ENCODE data around the gene C1D.

The C1D gene

DNA sequence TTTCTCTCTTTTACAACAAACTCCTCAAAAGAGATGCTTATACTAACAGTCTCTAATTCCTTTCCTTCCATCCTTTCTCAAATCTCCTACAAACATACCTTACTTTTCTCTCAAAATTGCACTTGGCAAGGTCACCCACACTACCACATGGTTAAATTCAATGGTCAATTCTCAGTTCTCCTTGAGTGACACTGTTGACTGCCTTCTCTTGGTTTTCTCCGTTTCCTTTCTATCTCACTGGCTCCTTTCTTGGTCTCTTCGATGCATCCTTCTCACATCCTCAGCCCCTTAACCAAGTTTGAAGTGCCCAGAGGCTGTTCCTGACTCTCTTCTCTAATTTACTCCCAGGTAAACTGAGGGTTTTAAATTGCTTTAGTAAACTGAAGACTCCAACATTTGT is 12.5 kb downstream of the C1D start:
- peaks cover 7% of the 10 kb centered on the region for H3K79me2 ChIP-seq
- TF ChIP-seq, protein P1, sequence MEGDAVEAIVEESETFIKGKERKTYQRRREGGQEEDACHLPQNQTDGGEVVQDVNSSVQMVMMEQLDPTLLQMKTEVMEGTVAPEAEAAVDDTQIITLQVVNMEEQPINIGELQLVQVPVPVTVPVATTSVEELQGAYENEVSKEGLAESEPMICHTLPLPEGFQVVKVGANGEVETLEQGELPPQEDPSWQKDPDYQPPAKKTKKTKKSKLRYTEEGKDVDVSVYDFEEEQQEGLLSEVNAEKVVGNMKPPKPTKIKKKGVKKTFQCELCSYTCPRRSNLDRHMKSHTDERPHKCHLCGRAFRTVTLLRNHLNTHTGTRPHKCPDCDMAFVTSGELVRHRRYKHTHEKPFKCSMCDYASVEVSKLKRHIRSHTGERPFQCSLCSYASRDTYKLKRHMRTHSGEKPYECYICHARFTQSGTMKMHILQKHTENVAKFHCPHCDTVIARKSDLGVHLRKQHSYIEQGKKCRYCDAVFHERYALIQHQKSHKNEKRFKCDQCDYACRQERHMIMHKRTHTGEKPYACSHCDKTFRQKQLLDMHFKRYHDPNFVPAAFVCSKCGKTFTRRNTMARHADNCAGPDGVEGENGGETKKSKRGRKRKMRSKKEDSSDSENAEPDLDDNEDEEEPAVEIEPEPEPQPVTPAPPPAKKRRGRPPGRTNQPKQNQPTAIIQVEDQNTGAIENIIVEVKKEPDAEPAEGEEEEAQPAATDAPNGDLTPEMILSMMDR (IDR thresholded peaks at IDR 0.05), result no peak

DNA sequence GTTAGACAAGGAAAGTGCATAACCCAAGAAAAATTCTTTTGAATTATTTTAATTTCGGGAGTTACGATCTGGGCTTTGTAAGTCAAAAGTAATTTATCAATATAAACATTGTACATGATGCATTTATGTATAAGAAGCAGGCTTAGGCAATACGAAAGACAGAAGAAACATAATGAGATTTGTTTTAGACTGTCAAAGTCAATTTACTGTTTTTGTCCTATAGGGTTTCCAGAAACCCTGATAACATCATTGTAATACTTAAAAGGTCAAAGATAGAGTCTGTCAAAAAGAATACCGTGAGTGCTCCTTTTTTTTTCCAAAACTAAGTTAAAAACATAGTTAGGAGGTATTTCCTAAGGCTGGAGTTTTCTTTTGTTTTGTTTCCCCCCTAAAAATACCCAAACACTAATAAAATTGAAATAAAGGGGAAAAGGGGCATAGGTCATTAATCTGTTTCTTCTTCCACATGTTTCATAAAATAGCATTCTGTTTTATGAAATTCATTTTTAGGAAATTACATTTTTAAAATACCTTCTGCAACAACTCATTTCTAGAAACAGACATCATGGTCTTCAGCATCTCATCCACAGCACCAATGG is 16.1 kb downstream of the C1D start:
- no peak overlapping the region for H3K4me2 ChIP-seq (ENCODE audit: low read length)
- TF ChIP-seq, protein P1 (IDR thresholded peaks at IDR 0.05), result no peak
- peaks cover 3% of the 10 kb centered on the region for H3K79me2 ChIP-seq
- no peak overlapping the region for H3K9ac ChIP-seq
- no peaks in the 10 kb centered on the region for H3K9me3 ChIP-seq (ENCODE audit: control insufficient read depth, low read length)
- no peak overlapping the region for H2AFZ ChIP-seq
- no peak overlapping the region for H3K27ac ChIP-seq
- no peak overlapping the region for H3K4me3 ChIP-seq (ENCODE audit: low read depth, low read length)
- H3K27me3 ChIP-seq (ENCODE audit: control insufficient read depth, insufficient read depth, low read length), result no peaks in the 10 kb centered on the region
- H3K36me3 ChIP-seq (ENCODE audit: control insufficient read depth, insufficient read depth, low read length), result no peaks in the 10 kb centered on the region
- H3K4me1 ChIP-seq, result peaks cover 2% of the 10 kb centered on the region

More for the DNA sequence above, 12.5 kb downstream of the C1D start:
- H3K27ac ChIP-seq, result no peak overlapping the region
- no peak overlapping the region for H3K4me2 ChIP-seq (ENCODE audit: low read length)
- no peak overlapping the region for H3K4me3 ChIP-seq (ENCODE audit: low read depth, low read length)
- peaks cover 7% of the 10 kb centered on the region for H3K4me1 ChIP-seq
- H2AFZ ChIP-seq, result no peak overlapping the region
- H3K9me3 ChIP-seq (ENCODE audit: control insufficient read depth, low read length), result no peaks in the 10 kb centered on the region
- H3K9ac ChIP-seq, result no peak overlapping the region
- no peaks in the 10 kb centered on the region for H3K27me3 ChIP-seq (ENCODE audit: control insufficient read depth, insufficient read depth, low read length)
- no peaks in the 10 kb centered on the region for H3K36me3 ChIP-seq (ENCODE audit: control insufficient read depth, insufficient read depth, low read length)

DNA sequence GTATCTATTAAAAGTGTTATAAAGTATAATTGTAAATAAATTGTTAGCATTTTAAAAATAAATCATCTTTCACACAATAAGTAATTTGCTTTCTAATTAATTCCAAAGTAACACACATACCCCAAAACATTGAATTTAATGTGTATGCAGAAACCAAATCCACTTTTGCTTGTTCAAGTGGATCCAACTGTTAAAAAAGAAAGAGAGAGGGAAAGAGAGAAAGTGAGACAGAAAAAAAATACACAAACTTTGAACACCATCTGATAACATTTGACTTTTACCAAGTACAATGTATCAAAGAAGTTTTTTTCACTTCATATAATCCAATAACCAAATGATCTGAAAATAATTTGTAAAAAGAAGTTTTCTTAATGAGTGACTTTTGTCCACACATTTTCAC is 16.6 kb downstream of the C1D start:
- Histone ChIP-seq H3K9me3 (ENCODE audit: control insufficient read depth, low read length) (no peaks in the 10 kb centered on the region), H3K27ac (no peak overlapping the region), H3K79me2 (no peaks in the 10 kb centered on the region), H3K36me3 (ENCODE audit: control insufficient read depth, insufficient read depth, low read length) (no peaks in the 10 kb centered on the region), H3K9ac (no peak overlapping the region), H3K27me3 (ENCODE audit: control insufficient read depth, insufficient read depth, low read length) (no peaks in the 10 kb centered on the region), H3K4me3 (ENCODE audit: low read depth, low read length) (no peak overlapping the region), H3K4me2 (ENCODE audit: low read length) (no peak overlapping the region), H2AFZ (no peak overlapping the region), H3K4me1 (peaks cover 2% of the 10 kb centered on the region)
- TF ChIP-seq, protein P1 (IDR thresholded peaks at IDR 0.05), result no peak

DNA sequence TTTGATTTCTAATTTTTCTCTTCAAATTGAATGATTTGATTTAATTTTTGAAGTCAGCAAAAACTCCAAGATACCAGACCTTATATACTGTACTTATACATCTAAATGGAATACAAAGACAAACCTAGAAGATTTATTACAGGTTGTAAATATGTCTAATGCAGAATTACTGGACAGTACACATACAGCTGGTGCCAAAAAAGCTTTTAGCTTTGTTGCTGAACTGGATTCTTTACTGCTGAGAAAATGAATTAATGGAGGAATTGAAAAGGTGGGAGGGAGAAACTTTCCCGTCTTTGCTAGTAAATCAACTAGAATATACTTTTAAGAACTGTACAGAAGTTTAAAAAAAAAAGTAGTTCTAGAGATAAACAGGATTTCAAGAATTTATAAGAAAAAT is 17.5 kb downstream of the C1D start:
- no peaks in the 10 kb centered on the region for H3K27me3 ChIP-seq (ENCODE audit: control insufficient read depth, insufficient read depth, low read length)
- TF ChIP-seq, protein P1 (IDR thresholded peaks at IDR 0.05), result no peak
- no peak overlapping the region for H3K4me2 ChIP-seq (ENCODE audit: low read length)
- peaks cover 2% of the 10 kb centered on the region for H3K4me1 ChIP-seq
- no peak overlapping the region for H3K4me3 ChIP-seq (ENCODE audit: low read depth, low read length)
- H3K27ac ChIP-seq, result no peak overlapping the region
- H3K36me3 ChIP-seq (ENCODE audit: control insufficient read depth, insufficient read depth, low read length), result no peaks in the 10 kb centered on the region
- H3K9me3 ChIP-seq (ENCODE audit: control insufficient read depth, low read length), result no peaks in the 10 kb centered on the region
- H2AFZ ChIP-seq, result no peak overlapping the region
- no peak overlapping the region for H3K9ac ChIP-seq
- no peaks in the 10 kb centered on the region for H3K79me2 ChIP-seq

DNA sequence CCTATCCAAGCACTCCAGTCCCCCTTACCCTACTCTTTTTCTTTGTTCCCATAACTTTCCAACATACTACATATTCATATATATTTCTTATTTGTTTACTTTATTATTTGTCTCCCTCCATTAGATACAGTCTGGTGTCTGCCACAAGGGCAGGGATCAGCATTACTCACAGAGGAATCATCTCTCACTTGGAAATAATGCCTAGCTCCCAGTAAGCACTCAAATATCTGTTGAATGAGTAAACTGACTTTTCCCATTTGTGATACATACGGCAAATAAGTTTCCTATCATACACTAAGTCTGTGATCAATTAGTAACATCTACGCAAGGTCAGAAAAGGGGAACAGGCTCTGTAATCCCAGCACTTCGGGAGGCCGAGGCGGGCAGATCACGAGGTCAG is 18.7 kb downstream of the C1D start:
- Histone ChIP-seq H3K9ac (no peak overlapping the region), H3K4me1 (peaks cover 2% of the 10 kb centered on the region), H2AFZ (no peak overlapping the region), H3K4me3 (ENCODE audit: low read depth, low read length) (no peak overlapping the region), H3K4me2 (ENCODE audit: low read length) (no peak overlapping the region), H3K27me3 (ENCODE audit: control insufficient read depth, insufficient read depth, low read length) (no peaks in the 10 kb centered on the region), H3K9me3 (ENCODE audit: control insufficient read depth, low read length) (no peaks in the 10 kb centered on the region), H3K79me2 (no peaks in the 10 kb centered on the region), H3K36me3 (ENCODE audit: control insufficient read depth, insufficient read depth, low read length) (no peaks in the 10 kb centered on the region), H3K27ac (no peak overlapping the region)
- TF ChIP-seq, protein P1 (IDR thresholded peaks at IDR 0.05), result no peak
